Panc1 (cell line): ENCODE results near the gene SPATA22. TPM values are rescaled to one million over a fixed set of nuclear protein-coding genes. Genes with fewer than 3 reads are reported as not detected.

ENCODE experiments used
- ATAC-seq: fragments of 200-7000 bp; cut with Tn5 transposase; 2 replicates; pipeline ENCODE4 v1.9.1; 2020; ENCODE audit warnings: mild to moderate bottlenecking, moderate library complexity
- BruUV-seq: library from RNA; stranded (reverse); fragments of 400-500 nt; replicated peaks from 2 replicates; lab custom pipeline; 2021; lab: Mats Ljungman, UMichigan
- CTCF ChIA-PET: fragments of 300-600 bp; sonication (Branson Sonifier 250); formaldehyde crosslinking; loops from one replicate; lab custom pipeline; 2022; ENCODE audit warnings: antibody characterized with exemption; lab: Charles Lee
- POLR2A ChIA-PET: fragments of 300-600 bp; sonication (Branson Sonifier 250); formaldehyde crosslinking; loops from one replicate; lab custom pipeline; 2022; ENCODE audit warnings: antibody characterized with exemption; lab: Charles Lee
- DNase-seq: peaks from one replicate; pipeline ENCODE4 v3.0.0-alpha.2; 2010; ENCODE audit warnings: low read depth, low spot score
- H3K27ac ChIP-seq: 2 replicates; pipeline ENCODE4 v1.5.1; 2011; ENCODE audit warnings: mild to moderate bottlenecking, low read length, inconsistent platforms
- H3K27me3 ChIP-seq: fragments of 200-500 bp; sonication (Bioruptor generic); 2 replicates; pipeline ENCODE4 v1.6.0; 2014; ENCODE audit warnings: low read length, inconsistent platforms; ENCODE audit not compliant: control insufficient read depth, insufficient read depth
- H3K36me3 ChIP-seq: fragments of 200-500 bp; sonication (Bioruptor generic); 2 replicates; pipeline ENCODE4 v1.5.1; 2014; ENCODE audit warnings: inconsistent platforms, mild to moderate bottlenecking, low read length, moderate library complexity; ENCODE audit not compliant: control insufficient read depth, insufficient read depth
- H3K4me1 ChIP-seq: 2 replicates; pipeline ENCODE4 v1.5.1; 2011; ENCODE audit warnings: inconsistent platforms, mild to moderate bottlenecking, low read length, moderate library complexity; ENCODE audit not compliant: control insufficient read depth, insufficient read depth
- H3K4me3 ChIP-seq, 2 experiments: 2 replicates each; pipeline ENCODE4 v1.5.1; 2011 to 2012; ENCODE audit warnings: low read depth in 2 of 2, low read length in 2 of 2, mild to moderate bottlenecking in 2 of 2, inconsistent platforms in 1 of 2, moderate library complexity in 1 of 2
- H3K9me3 ChIP-seq: fragments of 200-500 bp; sonication (Bioruptor generic); 2 replicates; pipeline ENCODE4 v1.5.1; 2014; ENCODE audit warnings: low read depth, mild to moderate bottlenecking, inconsistent platforms, low read length, moderate library complexity; ENCODE audit not compliant: control insufficient read depth, insufficient read depth
- CTCF ChIP-seq: fragments of 450-650 bp; IDR thresholded peaks from 2 replicates; pipeline ENCODE4 v1.5.1; 2017; ENCODE audit warnings: mild to moderate bottlenecking
- POLR2AphosphoS5 ChIP-seq: IDR thresholded peaks from 2 replicates; pipeline ENCODE4 v1.6.1; 2012; ENCODE audit warnings: mild to moderate bottlenecking, low read depth, low read length, moderate library complexity
- SIN3A ChIP-seq: IDR thresholded peaks from 2 replicates; pipeline ENCODE4 v1.6.1; 2012; ENCODE audit warnings: low read depth, mild to moderate bottlenecking, low read length, moderate library complexity, borderline replicate concordance; ENCODE audit not compliant: insufficient read depth
- TCF7L2 ChIP-seq: IDR thresholded peaks from 2 replicates; pipeline ENCODE4 v1.6.1; 2011; ENCODE audit warnings: mild to moderate bottlenecking, low read depth, low read length, inconsistent platforms
- in situ Hi-C: cut with HindIII; loops from 2 replicates; pipeline ENCODE4 v1.10.0; 2016; ENCODE audit warnings: low sequenced_read_pairs, low pct_unique_long_range_greater_than_20kb
- intact Hi-C: fragments of 100-400 bp; cut with micrococcal nuclease; formaldehyde crosslinking; loops from one replicate; pipeline ENCODE4 v1.10.0; 2022; ENCODE audit not compliant: unreplicated experiment
- total RNA-seq: library from RNA; stranded (reverse); gene quantifications from one replicate; pipeline ENCODE4 v1.2.1, GENCODE V29; 2021; ENCODE audit not compliant: unreplicated experiment
- TF ChIP-seq, protein P1 (sequence below), 2 experiments: IDR thresholded peaks; 2 replicates each; pipeline ENCODE4 v1.6.1; 2011 to 2012; ENCODE audit warnings: low read depth in 2 of 2, control low read depth in 1 of 2, low read length in 1 of 2, mild to moderate bottlenecking in 1 of 2, moderate library complexity in 1 of 2; ENCODE audit not compliant: insufficient read depth in 1 of 2

The SPATA22 gene
- total RNA-seq, 1 experiment from 2014 or later, result not detected

GRCh38 chr17:3497101-3497500 is 25.5 kb upstream of the SPATA22 start:
- BruUV-seq, result no TSS peak
- in situ Hi-C loops, result no loop called here
- Histone ChIP-seq H3K36me3 (no peaks in the 10 kb centered on the region), H3K27ac (no peak overlapping the region), H3K4me3 (no peak overlapping the region), H3K27me3 (no peaks in the 10 kb centered on the region), H3K9me3 (no peaks in the 10 kb centered on the region), H3K4me1 (no peaks in the 10 kb centered on the region)
- DNase-seq, result no peak
- intact Hi-C loops, result no loop called here
- TF ChIP-seq, protein P1, sequence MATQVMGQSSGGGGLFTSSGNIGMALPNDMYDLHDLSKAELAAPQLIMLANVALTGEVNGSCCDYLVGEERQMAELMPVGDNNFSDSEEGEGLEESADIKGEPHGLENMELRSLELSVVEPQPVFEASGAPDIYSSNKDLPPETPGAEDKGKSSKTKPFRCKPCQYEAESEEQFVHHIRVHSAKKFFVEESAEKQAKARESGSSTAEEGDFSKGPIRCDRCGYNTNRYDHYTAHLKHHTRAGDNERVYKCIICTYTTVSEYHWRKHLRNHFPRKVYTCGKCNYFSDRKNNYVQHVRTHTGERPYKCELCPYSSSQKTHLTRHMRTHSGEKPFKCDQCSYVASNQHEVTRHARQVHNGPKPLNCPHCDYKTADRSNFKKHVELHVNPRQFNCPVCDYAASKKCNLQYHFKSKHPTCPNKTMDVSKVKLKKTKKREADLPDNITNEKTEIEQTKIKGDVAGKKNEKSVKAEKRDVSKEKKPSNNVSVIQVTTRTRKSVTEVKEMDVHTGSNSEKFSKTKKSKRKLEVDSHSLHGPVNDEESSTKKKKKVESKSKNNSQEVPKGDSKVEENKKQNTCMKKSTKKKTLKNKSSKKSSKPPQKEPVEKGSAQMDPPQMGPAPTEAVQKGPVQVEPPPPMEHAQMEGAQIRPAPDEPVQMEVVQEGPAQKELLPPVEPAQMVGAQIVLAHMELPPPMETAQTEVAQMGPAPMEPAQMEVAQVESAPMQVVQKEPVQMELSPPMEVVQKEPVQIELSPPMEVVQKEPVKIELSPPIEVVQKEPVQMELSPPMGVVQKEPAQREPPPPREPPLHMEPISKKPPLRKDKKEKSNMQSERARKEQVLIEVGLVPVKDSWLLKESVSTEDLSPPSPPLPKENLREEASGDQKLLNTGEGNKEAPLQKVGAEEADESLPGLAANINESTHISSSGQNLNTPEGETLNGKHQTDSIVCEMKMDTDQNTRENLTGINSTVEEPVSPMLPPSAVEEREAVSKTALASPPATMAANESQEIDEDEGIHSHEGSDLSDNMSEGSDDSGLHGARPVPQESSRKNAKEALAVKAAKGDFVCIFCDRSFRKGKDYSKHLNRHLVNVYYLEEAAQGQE (IDR thresholded peaks at IDR 0.05; ENCODE audit: insufficient read depth in 1 of 2, low read depth in 2 of 2, low read length in 1 of 2), result no peak
- TF ChIP-seq POLR2AphosphoS5 (no peak), SIN3A (no peak)
- ChIA-PET CTCF (no interaction called here), POLR2A (no interaction called here)
- ATAC-seq, result no peak

DNA sequence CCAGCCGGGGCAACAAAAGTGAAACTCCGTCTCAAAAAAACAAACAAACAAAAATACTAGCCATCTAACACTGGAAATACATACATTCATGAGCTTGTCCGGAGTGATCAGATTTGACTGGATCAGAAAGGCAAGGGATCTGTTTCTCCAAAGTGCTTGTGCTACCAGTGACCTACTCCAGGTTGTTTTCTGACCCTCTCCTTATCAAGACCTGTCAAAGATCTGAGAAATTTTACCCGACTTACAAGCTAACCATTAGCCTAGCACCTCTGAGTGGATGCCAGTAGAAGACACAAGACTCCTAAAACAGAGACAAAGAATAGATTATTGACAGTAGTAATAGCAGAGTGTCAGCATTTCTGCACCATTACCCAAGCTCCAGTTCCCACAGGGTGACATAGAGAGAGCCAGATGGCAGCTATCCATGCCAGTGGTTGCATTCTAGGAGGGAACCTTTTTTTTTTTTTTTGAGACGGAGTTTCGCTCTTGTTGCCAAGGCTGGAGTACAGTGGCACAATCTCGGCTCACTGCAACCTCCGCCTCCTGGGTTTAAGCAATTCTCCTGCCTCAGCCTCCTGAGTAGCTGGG is 14.0 kb upstream of the SPATA22 start:
- ATAC-seq (no peak), DNase-seq (no peak)
- no peaks in the 10 kb centered on the region for H3K36me3 ChIP-seq
- in situ Hi-C loops, result no loop called here
- intact Hi-C loops, result no loop called here
- BruUV-seq, result no TSS peak
- CTCF ChIA-PET, result no interaction called here
- TF ChIP-seq CTCF (no peak), POLR2AphosphoS5 (no peak), TCF7L2 (no peak), SIN3A (no peak)
- TF ChIP-seq, protein P1 (IDR thresholded peaks at IDR 0.05; ENCODE audit: insufficient read depth in 1 of 2, low read depth in 2 of 2, low read length in 1 of 2), result no peak
- peaks cover 2% of the 10 kb centered on the region for H3K27me3 ChIP-seq
- H3K4me1 ChIP-seq, result no peaks in the 10 kb centered on the region
- H3K4me3 ChIP-seq, result no peak overlapping the region
- POLR2A ChIA-PET, result no interaction called here
- H3K9me3 ChIP-seq, result no peaks in the 10 kb centered on the region
- no peak overlapping the region for H3K27ac ChIP-seq
